Middle frontal gyrus (tissue), 1 donor: ENCODE data around the gene SLC17A5.
A peak's percentile ranks its signal among the peaks of the same experiment; 100 is the strongest.
"Not testable (repeated sequence)": the region's sequence is repeated elsewhere in the genome, so short reads cannot be mapped to it uniquely, and the experiment has no call there.

Experiments
- DNase-seq: peaks from one replicate; pipeline ENCODE4 v3.0.0-alpha.2; 2015; ENCODE audit warnings: low spot score; ENCODE audit errors: extremely low spot score

The SLC17A5 gene

DNA sequence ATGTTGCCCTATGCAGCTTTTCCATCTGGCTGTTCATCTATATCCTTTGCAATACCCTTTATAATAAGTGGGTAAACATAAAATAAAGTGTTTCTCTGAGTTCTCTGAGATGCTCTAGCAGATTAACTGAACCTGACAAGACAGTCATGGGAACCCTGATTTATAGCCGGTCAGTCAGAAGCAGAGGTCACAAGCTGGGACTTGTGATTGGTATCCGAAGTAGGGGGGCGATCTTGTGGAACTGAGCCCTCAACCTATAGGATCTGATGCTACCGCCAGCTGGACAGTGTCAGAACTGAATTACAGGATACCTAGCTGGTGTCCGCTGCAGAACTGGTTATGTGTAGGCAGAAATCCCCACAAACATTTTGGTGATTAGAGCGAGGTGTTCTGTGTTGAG, 39.0 kb downstream of the SLC17A5 start:
- DNase-seq, result no peak

DNA sequence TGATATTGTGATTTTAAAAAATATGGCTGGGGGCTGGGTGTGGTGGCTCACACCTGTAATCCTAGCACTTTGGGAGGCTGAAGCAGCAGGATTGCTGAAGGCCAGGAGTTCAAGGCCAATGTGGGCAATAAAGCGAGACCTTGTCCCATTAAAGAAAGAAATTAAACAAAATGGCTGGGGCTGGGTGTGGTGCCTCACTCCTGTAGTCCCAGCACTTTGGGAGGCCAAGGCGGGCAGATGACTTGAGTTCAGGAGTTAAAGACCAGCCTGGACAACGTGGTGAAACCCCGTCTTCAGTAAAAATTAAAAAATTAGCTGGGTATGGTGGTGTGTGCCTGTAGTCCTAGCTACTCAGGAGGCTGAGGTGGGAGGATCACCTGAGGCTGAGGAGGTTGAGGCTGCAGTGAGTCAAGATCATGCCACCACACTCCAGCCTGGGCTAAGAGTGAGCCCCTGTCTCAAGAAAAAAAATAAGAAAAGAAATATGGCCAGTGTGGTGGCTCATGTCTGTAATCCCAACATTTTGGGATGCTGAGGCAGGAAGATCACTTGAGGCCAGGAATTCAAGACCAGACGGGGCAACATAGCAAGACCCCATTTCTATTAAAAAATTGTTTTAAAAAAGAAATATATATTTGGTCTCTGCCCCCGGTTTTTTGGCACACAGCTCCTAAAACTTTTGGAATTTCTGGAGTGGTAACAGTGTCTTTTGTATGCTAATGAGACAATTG, 39.8 kb downstream of the SLC17A5 start:
- no peak for DNase-seq

DNA sequence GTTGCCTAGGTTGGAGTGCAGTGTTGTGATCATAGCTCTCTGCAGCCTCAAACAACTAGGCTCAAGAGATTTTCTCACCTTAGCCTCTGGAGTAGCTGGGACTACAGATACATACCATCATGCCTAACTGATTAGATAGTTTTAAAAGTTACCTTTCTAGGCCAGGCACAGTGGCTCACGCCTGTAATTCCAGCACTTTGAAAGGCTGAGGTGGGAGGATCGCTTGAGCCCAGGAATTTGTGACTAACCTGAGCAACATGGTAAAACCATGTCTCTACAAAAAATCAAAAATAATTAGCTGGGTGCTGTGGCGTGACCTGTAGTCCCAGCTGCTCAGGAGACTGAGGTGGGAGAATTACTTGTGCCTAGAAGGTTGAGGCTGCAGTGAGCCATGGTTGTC, 41.2 kb downstream of the SLC17A5 start:
- DNase-seq, result no peak

DNA sequence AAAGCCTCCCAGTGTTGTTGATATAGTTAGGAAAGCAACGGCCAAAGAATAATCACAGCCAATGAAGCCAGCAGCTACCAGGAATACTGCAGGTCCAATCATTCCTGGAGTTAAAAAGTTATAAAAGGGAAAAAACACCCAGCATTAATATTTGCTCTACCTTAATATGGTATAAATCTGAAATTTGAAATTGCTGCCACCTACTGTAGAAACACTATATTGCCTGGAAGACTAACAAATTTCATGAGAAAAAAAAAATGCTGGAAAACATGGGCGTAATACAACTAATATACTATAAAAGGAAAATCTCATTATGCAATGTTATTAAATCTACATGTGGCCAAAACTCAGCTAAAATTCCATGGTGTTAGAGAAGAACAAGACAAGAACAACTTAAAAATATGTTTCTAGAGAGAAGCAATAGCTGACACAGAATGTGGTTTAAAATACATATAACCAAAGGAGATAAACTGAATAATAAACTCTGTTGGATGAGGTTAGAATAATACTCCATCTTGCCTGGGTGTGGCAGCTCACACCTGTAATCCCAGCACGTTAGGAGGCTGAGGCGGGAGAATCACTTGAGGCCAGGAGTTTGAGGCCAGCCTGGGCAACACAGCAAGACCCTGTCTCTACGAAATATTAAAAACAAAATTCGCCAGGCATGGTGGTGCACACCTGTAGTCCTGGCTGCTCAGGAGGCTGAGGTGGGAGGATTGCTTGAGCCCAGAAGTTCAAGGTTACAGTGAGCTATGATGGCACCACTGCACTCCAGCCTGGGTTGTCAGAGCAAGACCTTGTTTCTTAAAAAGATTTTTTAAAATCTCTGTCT, 43.1 kb downstream of the SLC17A5 start:
- DNase-seq, result peak; percentile 42

DNA sequence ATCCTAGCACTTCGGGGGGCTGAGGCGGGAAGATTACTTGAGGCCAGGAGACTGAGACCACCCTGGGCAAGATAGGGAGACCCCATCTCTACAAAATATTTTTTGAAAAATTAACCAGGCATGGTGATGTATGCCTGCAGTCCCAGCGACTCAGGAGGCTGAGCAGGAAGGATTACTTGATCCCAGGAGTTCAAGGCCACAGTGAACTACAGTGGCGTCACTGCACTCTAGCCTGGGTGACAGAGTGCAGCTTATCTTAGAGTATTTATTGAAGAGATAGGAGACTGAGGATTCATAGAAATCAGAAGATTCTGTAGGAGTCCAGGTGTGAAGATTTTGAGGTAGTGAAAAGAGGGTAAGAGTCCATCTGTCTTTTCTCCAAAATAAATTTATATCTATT, 45.0 kb downstream of the SLC17A5 start:
- no peak for DNase-seq

DNA sequence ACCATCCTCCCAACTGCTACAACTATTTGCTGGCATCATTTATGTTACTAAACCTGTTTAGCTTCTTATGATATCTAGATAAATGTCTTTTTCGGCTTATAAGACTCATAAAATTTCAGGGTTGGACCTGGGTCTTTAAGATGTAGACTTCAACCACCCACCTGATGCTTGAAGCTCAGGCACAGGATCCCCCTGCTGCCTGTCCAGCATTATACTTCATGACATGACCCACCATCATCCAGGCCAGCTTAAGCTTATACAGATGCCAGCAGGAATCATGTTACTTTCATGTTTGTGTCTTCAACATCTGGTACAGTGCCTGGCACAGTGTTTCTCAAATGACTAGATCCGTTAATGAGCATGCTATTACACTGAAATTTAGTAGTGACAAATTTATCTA, 47.4 kb downstream of the SLC17A5 start:
- DNase-seq, result no peak

DNA sequence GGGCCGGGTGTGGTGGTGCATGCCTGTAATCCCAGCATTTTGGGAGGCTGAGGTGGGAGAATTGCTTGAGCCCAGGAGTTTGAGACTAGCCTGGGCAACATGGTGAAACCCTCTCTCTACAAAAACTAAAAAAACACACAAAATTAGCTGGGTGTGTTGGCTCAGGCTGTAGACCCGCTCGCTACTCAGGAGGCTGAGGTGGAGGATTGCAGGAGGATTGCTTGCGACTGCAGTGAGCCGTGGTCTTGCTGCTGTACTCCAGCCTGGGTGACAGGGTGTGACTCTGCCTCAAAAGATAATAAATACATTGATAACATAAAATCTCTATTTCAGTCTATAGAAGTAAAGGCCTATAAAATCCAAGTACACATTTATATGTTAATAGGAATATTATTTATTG, 49.3 kb downstream of the SLC17A5 start:
- DNase-seq, result no peak

DNA sequence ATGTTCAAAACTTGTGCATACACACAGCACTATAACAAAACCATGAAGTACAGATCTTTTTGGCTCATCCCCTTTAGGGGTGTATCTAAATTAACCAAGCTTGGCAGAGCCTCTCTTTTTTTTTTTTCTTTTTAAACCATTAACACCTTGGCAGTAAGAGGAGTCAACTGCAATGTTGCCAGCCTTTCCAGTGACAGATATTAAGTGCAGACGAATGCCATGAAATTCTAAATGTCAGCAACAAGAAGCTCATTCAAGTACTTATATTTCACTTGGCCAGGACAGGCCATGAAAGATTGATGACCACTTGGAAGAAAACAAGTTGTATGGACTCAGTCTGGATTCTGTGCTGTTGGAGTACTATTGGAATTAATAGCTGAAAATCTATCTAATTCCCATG, 49.8 kb downstream of the SLC17A5 start:
- no peak for DNase-seq

DNA sequence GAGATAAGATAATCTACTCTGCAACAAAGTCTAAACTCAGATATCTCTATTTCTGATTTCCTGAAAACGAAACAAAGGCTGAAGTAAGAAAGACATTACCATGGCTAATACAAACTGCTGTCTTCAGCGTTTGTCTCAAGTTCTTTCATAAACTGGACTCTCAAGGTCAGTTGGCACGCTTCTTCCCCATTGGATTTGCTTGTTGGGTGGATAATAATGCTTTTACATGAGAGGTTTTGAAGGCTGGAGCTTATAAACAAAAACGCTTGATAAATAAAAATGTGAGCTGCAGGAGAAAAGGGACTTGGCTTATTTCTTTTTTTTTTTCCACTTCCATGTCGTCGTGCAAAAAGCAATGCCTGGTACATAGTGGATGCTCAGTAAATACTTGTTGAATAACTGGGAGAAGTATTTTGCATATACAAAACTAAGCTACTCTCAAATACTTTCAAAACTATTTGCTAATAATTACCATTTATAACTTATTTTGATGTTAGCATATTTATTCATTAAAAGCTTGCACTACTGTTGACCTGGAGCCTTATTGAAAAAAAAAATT, 67.3 kb downstream of the SLC17A5 start:
- DNase-seq, result no peak

DNA sequence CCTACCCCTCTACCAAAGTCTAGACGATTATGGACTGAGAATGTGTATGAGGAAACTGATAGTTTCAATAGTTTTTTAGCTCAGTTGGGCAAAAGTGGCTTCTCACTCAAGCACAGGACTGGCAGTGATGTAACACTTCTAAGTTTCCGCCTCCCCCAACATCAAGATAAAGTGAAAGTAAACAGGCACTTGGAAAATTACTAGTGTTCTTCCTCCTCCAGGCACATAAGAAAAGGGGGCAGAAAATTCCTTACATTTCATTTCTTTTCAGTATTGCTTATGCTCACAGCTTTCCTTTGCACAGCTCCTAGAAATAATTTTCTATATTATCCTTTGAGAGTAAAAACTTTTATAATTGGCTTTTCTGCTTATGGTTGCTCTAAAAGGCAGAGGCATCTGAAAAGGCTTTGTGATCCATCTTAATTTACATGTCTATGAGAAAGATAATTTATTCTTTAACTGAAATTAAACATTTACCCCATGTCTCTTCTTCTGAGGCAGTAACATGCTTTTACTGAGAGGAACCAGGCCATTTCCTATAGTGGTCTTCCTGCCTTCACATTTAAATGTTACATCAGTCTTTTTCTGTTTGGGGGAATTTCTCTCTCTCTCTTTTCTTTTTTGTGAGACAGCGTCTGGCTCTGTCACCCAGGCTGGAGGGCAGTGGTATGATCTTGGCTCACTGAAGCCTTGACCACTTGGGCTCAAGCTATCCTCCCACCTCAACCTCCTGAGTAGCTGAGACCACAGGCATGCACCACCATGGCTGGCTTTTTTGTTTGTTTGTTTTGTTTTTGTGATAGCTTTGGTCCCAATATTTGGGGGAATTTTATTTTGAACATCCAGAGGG, 68.0 kb downstream of the SLC17A5 start:
- peak; percentile 65 for DNase-seq

DNA sequence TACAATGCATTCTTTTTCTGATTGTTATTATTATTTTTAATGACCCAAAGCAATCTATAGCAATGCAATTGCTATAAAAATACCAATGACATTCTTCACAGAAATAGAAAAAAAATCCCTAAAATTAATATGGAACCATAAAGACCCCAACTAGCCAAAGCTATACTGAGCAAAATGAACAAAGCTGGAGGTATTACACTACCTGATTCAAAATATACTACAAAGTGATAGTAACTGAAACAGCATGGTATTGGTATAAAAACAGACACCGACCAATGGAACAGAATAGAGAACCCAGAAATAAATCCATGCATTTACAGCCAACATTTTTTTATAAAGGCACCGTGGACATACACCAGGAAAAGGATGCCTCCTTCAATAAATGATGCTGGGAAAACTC, 72.5 kb downstream of the SLC17A5 start:
- no peak for DNase-seq

DNA sequence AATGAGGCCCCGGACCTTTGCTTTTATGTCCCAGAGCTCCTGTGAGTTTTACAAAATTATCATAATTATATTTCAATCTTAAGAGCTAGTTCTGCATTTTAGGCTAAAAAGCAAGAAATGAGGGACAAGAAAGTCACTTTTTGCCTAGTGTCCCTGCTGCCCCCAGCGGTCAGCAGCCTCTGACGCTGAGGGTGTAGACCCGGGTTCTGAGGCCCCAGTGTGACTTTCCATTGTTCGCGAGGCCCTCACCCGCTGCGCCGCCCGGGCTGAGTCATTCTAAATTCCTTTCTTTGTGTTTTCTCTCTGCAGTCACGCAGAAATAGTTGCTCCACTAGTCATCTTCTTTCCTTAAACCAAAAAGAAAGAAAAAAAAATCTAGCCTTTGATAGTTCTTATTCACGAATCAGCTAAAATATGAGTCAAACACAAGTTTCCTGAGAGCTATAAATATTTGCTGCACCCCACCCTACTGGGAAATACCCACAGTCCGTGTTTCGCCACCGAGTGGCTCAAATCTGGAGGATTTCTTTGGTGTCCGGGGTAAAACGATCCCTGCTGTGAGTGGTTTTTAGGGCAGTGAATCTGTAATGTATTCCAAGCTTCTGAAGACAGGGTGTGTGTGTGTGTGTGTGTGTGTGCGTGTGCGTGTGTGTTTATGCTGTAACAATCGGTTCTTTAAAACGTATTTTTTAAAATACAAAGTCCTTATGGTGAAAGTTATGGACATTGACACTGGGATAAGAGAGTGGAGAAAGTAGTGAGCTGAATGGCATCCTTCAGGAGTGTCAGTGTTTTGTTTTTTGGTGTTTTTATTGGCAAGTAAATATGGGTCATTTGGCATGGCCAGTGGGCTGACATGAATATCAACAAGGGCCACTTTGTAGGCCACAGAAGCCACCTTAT, 73.3 kb downstream of the SLC17A5 start:
- peak; percentile 72 for DNase-seq

DNA sequence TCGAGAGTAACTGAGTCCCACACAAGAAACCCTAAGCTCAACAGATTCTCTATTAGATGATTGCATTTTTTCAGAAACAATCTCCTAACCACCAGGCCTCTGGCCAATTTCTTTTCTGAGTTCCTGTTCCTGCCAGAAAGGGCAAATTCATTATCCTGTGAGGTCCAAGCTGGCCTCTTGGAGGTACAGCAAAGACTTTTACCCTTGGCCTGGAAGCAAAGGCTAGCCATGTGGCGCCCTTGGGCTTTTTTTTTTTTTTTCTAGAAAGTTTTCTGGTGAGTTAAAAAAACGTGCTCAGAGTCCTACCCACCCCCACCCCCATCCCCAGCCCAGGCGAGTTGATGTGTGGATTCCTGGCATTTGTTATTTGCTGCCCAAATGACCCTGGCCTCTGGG, 73.9 kb downstream of the SLC17A5 start:
- DNase-seq, result no peak

DNA sequence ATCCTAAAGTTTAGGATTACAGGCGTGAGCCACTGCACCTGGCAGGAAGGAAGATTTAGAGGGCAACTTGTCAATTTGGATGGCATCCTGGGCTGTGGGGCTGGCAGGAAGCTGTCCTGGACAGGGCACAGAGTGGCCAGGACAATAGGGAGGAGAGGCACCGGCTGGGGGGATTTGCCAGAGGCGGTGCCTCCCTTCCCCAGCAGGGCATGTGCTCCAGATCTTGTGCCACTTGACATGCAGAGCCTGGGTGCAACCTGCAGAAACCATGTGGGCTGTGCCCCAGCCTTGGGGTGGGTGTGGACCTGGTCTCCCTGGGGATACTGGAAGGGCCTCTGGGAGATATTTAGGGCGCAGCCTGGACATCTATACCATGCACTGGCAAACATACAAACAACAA, 74.4 kb downstream of the SLC17A5 start:
- DNase-seq, result no peak

DNA sequence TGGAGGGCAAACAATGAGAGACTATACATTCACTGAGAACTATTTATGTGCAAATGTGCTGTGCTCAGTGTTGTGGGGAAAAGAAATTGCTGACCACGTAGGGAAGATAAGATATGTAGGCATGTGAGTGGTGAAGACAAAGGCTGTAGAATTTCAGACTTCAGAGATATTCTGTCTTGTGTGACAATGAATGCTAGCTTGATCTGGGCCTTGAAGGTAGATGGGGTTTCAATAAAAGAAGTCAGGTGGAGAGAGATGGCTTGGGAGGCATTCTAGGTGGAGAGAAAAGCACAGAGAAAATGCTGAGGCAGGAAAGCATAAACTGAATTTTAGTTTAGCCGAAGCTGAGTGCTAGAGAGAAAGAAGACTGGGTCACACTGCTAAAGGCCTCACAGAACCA, 76.1 kb downstream of the SLC17A5 start:
- DNase-seq, result no peak

DNA sequence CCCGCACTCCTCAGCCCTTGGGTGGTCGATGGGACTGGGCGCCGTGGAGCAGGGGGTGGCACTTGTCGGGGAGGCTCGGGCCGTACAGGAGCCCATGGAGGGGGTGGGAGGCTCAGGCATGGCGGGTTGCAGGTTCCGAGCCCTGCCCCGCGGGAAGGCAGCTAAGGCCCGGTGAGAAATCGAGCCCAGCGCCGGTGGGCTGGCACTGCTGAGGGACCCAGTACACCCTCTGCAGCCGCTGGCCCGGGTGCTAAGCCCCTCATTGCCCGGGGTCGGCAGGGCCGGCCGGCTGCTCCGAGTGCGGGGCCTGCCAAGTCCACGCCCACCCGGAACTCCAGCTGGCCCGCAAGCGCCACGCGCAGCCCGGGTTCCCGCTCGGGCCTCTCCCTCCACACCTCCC, 81.3 kb downstream of the SLC17A5 start:
- not testable (repeated sequence) for DNase-seq

DNA sequence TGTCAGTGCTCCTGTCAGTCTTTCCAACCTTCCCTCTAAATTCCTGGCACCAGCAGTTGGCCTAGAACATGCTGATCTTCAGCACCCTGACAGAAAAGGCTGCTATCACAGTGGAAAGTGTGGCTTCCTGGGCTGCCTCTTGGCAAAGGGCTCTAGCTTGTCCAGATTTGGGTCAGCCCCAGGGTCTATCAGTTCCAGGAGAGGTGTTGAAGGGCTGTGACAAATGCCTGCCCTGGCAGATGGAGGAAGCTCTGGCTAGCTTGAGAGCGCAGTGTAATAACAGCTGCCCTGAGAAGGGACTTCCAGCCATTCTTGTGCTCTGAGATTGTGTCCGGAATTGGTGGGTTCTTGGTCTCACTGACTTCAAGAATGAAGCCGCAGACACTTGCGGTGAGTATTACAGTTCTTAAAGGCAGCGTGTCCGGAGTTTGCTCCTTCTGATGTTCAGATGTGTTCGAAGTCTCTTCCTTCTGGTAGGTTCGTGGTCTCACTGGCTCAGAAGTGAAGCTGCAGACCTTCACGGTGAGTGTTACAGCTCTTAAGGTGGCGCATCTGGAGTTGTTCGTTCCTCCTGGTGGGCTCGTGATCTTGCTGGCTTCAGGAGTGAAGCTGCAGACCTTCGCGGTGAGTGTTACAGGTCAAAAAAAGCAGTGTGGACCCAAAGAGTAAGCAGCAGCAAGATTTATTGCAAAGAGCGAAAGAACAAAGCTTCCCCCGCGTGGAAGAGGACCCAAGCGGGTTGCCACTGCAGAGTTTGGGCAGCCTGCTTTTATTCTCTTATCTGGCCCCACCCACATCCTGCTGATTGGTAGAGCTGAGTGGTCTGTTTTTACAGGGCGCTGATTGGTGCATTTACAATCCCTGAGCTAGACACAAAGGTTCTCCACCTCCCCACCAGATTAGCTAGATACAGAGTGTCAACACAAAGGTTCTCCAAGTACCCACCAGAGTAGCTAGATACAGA, 82.3 kb downstream of the SLC17A5 start:
- not testable (repeated sequence) for DNase-seq

DNA sequence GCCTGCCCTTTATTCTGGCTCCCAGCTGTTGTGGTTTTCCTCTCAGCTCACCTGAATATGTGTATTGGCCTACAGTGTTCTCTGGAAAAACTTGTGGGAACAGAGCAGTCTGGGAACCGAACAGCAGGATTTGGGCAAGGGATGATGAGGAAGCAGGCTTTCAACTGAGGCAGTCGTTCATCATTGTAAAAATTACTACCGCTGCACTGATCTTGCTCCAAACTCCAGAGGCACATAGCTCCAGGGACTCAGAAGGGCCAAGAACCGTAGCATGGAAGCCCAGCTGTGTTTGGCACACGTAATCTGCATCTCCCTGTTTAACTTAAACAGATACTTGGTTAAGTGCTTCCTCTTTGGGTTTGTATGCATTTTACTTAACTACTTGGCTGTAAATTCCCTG, 84.7 kb downstream of the SLC17A5 start:
- DNase-seq, result no peak

DNA sequence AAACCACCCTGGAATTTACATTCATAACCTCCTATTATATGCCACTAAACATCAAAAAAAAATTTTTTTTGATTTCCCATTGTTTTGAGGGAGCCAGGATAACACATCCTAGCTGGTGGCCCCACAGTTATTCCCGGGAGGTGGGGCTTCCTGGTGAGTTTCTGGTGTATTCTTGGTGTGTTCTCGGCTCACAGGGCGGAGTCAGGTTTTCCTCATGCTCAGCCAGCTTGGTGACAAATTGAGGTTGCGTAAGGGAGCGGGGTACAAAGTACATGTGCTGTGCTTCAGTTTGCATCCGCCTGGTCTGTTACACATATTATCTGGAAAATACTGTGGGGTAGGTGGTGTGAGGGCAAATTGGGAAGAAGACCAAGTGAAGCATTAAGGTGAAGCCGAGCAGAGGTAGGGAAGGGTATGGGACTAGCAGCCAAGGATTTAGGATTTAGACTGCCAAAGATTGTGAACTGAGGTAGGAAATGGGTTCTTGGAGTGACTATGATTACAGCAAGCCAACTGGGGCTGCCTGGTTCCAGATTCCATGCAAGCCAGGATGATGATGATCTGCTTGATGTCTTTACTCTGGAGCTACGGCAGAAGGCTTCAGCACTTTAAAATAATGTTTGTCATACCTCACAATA, 86.7 kb downstream of the SLC17A5 start:
- no peak for DNase-seq
